Neural cell (in vitro differentiated cells): ENCODE results near the gene ATAD3C.

ENCODE experiments used
- CTCF ChIP-seq: fragments of 450-650 bp; IDR thresholded peaks from 2 replicates; pipeline ENCODE4 v1.5.1; 2014; ENCODE audit warnings: antibody characterized with exemption, mild to moderate bottlenecking, moderate library complexity; ENCODE audit not compliant: poor library complexity, severe bottlenecking
- EZH2 ChIP-seq: fragments of 200-600, 300-800 bp; shearing (Covaris generic), sonication (generic); IDR thresholded peaks from 2 replicates; pipeline ENCODE4 v1.6.1; 2014; ENCODE audit warnings: antibody characterized with exemption, low read length, borderline replicate concordance, mild to moderate bottlenecking; ENCODE audit not compliant: insufficient read depth, poor library complexity, severe bottlenecking
- MXI1 ChIP-seq: fragments of 450-650 bp; conservative IDR thresholded peaks from 2 replicates; pipeline ENCODE4 v1.6.1; 2014; ENCODE audit warnings: antibody characterized with exemption, mild to moderate bottlenecking; ENCODE audit not compliant: poor library complexity, severe bottlenecking
- POLR2AphosphoS5 ChIP-seq: IDR thresholded peaks from 2 replicates; pipeline ENCODE4 v1.6.1; 2012
- REST ChIP-seq: IDR thresholded peaks from 2 replicates; pipeline ENCODE4 v1.6.1; 2012; ENCODE audit warnings: borderline replicate concordance
- SMC3 ChIP-seq: fragments of 450-650 bp; conservative IDR thresholded peaks from 2 replicates; pipeline ENCODE4 v1.6.1; 2014; ENCODE audit warnings: antibody characterized with exemption, mild to moderate bottlenecking, moderate library complexity; ENCODE audit not compliant: poor library complexity
- TAF1 ChIP-seq: IDR thresholded peaks from 2 replicates; pipeline ENCODE4 v1.6.1; 2012; ENCODE audit warnings: low read depth

GRCh38 chr1:1434824-1435105, 14.7 kb upstream of the ATAD3C start:
- TF ChIP-seq CTCF (no peak), REST (no peak), TAF1 (no peak), SMC3 (no peak), EZH2 (no peak), POLR2AphosphoS5 (no peak), MXI1 (no peak)
